ENCODE results near the gene SRBD1.

- no peak for TF ChIP-seq POLR2A (IDR thresholded peaks at IDR 0.05)
- TF ChIP-seq CTCF (IDR thresholded peaks at IDR 0.05 in 8 of 11, conservative IDR thresholded peaks at IDR 0.05 in 3 of 11) = no peak
These were observed 69.1 kb downstream of the SRBD1 start for GRCh38 chr2:45542013-45542412.

Data from spleen (tissue), 7 donors.